Prostate gland (tissue), 2 donors: ENCODE measurements around the gene CCDC18.

Experiments
- POLR2A ChIP-seq: fragments of 450-650 bp; IDR thresholded peaks from one replicate; pipeline ENCODE4 v1.6.1; 2016; ENCODE audit warnings: antibody characterized with exemption, mild to moderate bottlenecking
- POLR2AphosphoS5 ChIP-seq: sonication (generic); formaldehyde crosslinking; IDR thresholded peaks from one replicate; pipeline ENCODE4 v1.6.1; 2017; ENCODE audit warnings: antibody characterized with exemption
- TF ChIP-seq, protein P1 (sequence below), 4 experiments: fragments of 200-600 bp in 2 of 4; fragments of 450-650 bp in 2 of 4; sonication (generic) in 2 of 4; IDR thresholded peaks; 1 replicate in 3 of 4; 2 replicates in 1 of 4; pipeline ENCODE4 v1.5.1; 2016 to 2019; ENCODE audit warnings: antibody characterized with exemption in 4 of 4, mild to moderate bottlenecking in 2 of 4, moderate library complexity in 2 of 4

GRCh38 chr1:93207211-93207610 lies 26.7 kb downstream of the CCDC18 start:
- TF ChIP-seq, protein P1, sequence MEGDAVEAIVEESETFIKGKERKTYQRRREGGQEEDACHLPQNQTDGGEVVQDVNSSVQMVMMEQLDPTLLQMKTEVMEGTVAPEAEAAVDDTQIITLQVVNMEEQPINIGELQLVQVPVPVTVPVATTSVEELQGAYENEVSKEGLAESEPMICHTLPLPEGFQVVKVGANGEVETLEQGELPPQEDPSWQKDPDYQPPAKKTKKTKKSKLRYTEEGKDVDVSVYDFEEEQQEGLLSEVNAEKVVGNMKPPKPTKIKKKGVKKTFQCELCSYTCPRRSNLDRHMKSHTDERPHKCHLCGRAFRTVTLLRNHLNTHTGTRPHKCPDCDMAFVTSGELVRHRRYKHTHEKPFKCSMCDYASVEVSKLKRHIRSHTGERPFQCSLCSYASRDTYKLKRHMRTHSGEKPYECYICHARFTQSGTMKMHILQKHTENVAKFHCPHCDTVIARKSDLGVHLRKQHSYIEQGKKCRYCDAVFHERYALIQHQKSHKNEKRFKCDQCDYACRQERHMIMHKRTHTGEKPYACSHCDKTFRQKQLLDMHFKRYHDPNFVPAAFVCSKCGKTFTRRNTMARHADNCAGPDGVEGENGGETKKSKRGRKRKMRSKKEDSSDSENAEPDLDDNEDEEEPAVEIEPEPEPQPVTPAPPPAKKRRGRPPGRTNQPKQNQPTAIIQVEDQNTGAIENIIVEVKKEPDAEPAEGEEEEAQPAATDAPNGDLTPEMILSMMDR (IDR thresholded peaks at IDR 0.05): no peak
- TF ChIP-seq POLR2A (no peak), POLR2AphosphoS5 (no peak)
